Measurements from ENCODE around the gene SLC34A1. TPM values are rescaled to one million over a fixed set of nuclear protein-coding genes. Genes with fewer than 3 reads are reported as not detected.

Gene SLC34A1
- total and polyA plus RNA-seq, 2 of the 13 experiments (the other 11 are each of a cell fraction or from before 2014, with no cell fraction given), result 0.03 to 0.20 TPM

DNA sequence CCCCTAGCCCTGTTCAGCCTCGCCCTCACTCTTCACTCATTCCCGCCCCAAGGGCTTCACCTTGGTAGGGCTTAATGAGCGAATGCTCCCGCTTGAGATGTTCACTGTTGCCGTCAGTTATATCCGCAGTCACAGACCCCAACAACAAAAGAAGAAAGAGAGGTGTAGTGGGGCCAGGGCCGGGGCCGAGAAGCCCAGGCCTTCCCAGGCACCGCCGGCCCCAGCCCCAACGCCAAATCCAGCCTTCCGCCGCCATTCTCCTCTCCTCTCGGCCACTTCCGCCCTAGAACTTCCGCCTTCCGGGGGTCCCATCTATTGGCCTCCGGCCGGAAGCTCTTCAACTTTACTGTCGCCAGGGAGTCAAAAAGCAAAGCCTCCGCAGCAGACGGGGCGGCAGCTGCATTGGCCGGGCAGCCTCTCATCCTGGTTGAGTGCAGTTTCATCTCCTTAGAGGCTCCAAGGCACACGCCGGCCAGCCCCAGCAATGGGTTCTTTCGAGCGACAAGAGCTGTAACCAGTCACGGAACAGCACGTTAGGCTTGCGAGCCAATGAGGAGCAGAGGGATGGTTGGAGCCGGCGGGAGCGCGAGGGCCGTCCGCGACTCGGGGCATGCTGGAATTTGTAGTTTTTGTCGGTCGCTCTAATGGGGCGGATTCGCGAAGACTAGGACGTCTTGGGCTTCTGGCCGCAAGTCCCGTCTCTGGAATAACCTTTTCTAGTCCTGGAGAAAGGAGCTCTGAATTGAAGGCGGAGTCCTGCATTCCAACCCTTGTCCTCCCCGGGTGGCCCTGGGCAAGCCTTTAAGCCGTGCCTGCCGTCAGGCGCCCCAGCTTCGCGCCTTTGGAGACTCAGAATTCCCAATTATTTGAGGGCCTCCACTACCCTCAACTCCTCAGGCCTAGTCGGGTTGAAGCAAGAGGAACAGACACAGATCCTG is 32.6 kb upstream of the SLC34A1 start, which contains the start of gene LMAN2 (continued):
- TF ChIP-seq NFAT5 (CRISPR knock-in tag; IDR thresholded peaks at IDR 0.05), result no peak; the same call in none of the 2 replicates
- TF ChIP-seq TP53 (CRISPR knock-in tag; conservative IDR thresholded peaks at IDR 0.05), result no peak; the same call in 1 of the 2 replicates
- TF ChIP-seq, protein P1, sequence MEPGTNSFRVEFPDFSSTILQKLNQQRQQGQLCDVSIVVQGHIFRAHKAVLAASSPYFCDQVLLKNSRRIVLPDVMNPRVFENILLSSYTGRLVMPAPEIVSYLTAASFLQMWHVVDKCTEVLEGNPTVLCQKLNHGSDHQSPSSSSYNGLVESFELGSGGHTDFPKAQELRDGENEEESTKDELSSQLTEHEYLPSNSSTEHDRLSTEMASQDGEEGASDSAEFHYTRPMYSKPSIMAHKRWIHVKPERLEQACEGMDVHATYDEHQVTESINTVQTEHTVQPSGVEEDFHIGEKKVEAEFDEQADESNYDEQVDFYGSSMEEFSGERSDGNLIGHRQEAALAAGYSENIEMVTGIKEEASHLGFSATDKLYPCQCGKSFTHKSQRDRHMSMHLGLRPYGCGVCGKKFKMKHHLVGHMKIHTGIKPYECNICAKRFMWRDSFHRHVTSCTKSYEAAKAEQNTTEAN (CRISPR knock-in tag; conservative IDR thresholded peaks at IDR 0.05), result no peak
- TF ChIP-seq ZFAT (CRISPR knock-in tag; conservative IDR thresholded peaks at IDR 0.05), result no peak
- no peak for TF ChIP-seq ZNF512B (CRISPR knock-in tag; IDR thresholded peaks at IDR 0.05; ENCODE audit: borderline replicate concordance)
- TF ChIP-seq U2AF2 (IDR thresholded peaks at IDR 0.05; ENCODE audit: low read depth, low read length), result no peak
- TF ChIP-seq ZNF543 (CRISPR knock-in tag; IDR thresholded peaks at IDR 0.05), result no peak
- peak; percentile 65; the same call in 1 of the 2 replicates for TF ChIP-seq ZNF891 (CRISPR knock-in tag; IDR thresholded peaks at IDR 0.05)
- TF ChIP-seq SPEN (CRISPR knock-in tag; IDR thresholded peaks at IDR 0.05; ENCODE audit: low read depth), result peak; percentile 53; the same call in 1 of the 2 replicates
- no peak for TF ChIP-seq MTA1 (CRISPR knock-in tag; IDR thresholded peaks at IDR 0.05; ENCODE audit: borderline replicate concordance)
- no peak for TF ChIP-seq GPN1 (CRISPR knock-in tag; IDR thresholded peaks at IDR 0.05; ENCODE audit: borderline replicate concordance)
- TF ChIP-seq AGO2 (optimal IDR thresholded peaks at IDR 0.05; ENCODE audit: low read depth, low read length), result peak; percentile 52
- TF ChIP-seq ZNF18 (CRISPR knock-in tag; IDR thresholded peaks at IDR 0.05; ENCODE audit: insufficient replicate concordance), result no peak
- TF ChIP-seq, protein P2, sequence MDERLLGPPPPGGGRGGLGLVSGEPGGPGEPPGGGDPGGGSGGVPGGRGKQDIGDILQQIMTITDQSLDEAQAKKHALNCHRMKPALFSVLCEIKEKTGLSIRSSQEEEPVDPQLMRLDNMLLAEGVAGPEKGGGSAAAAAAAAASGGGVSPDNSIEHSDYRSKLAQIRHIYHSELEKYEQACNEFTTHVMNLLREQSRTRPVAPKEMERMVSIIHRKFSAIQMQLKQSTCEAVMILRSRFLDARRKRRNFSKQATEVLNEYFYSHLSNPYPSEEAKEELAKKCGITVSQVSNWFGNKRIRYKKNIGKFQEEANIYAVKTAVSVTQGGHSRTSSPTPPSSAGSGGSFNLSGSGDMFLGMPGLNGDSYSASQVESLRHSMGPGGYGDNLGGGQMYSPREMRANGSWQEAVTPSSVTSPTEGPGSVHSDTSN (CRISPR knock-in tag; IDR thresholded peaks at IDR 0.05), result peak; percentile 94
